Measurements from ENCODE around the gene SPPL2B. TPM values are rescaled to one million over a fixed set of nuclear protein-coding genes. Genes with fewer than 3 reads are reported as not detected.
A peak's percentile ranks its signal among the peaks of the same experiment; 100 is the strongest.
"Not testable (repeated sequence)": the region's sequence is repeated elsewhere in the genome, so short reads cannot be mapped to it uniquely, and the experiment has no call there.

SPPL2B gene, protein sequence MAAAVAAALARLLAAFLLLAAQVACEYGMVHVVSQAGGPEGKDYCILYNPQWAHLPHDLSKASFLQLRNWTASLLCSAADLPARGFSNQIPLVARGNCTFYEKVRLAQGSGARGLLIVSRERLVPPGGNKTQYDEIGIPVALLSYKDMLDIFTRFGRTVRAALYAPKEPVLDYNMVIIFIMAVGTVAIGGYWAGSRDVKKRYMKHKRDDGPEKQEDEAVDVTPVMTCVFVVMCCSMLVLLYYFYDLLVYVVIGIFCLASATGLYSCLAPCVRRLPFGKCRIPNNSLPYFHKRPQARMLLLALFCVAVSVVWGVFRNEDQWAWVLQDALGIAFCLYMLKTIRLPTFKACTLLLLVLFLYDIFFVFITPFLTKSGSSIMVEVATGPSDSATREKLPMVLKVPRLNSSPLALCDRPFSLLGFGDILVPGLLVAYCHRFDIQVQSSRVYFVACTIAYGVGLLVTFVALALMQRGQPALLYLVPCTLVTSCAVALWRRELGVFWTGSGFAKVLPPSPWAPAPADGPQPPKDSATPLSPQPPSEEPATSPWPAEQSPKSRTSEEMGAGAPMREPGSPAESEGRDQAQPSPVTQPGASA
- polyA plus RNA-seq (2013, experiment 1 of 2) = 26.4 TPM
- 25.6 TPM for polyA plus RNA-seq (2013, experiment 2 of 2)

GRCh38 chr19:2328401-2329148 is at the start of gene SPPL2B, which contains the start of gene LSM7:
TSS of gene SPPL2B (plus strand) at chr19:2328684. CDS start at chr19:2328710, 26 bp downstream.
TSS of gene LSM7 (minus strand) at chr19:2328586. CDS start at chr19:2328566, 20 bp downstream.
- peaks cover 22% of the 10 kb centered on the region for H3K4me1 ChIP-seq (ENCODE audit: insufficient read depth, low read length)
- H3K9ac ChIP-seq (ENCODE audit: low read depth, low read length) = peak within 1 kb of the TSS; percentile 87
- peak within 1 kb of the TSS; percentile 82 for H3K4me3 ChIP-seq (ENCODE audit: low read length)
- no peaks in the 10 kb centered on the region for H3K27me3 ChIP-seq (ENCODE audit: insufficient read depth, low read length)
- no peaks in the 10 kb centered on the region for H3K9me3 ChIP-seq (ENCODE audit: insufficient read depth, low read depth, low read length)
- under 1% methylated on average over 89 of the region's 89 CpGs for WGBS
- H3K27ac ChIP-seq (ENCODE audit: low read depth, low read length) = peak within 1 kb of the TSS; percentile 86
- peaks cover 19% of the 10 kb centered on the region for H3K36me3 ChIP-seq (ENCODE audit: insufficient read depth, low read length)

GRCh38 chr19:2280633-2281264 is 47.7 kb upstream of the SPPL2B start:
- no peaks in the 10 kb centered on the region for H3K36me3 ChIP-seq (ENCODE audit: insufficient read depth, low read length)
- no peak overlapping the region for H3K9ac ChIP-seq (ENCODE audit: low read depth, low read length)
- H3K9me3 ChIP-seq (ENCODE audit: insufficient read depth, low read depth, low read length) = no peaks in the 10 kb centered on the region
- no peak overlapping the region for H3K4me3 ChIP-seq (ENCODE audit: low read length)
- 83% methylated on average over 26 of the region's 26 CpGs for WGBS
- peaks cover 19% of the 10 kb centered on the region for H3K27me3 ChIP-seq (ENCODE audit: insufficient read depth, low read length)
- H3K27ac ChIP-seq (ENCODE audit: low read depth, low read length) = no peak overlapping the region
- no peaks in the 10 kb centered on the region for H3K4me1 ChIP-seq (ENCODE audit: insufficient read depth, low read length)

DNA sequence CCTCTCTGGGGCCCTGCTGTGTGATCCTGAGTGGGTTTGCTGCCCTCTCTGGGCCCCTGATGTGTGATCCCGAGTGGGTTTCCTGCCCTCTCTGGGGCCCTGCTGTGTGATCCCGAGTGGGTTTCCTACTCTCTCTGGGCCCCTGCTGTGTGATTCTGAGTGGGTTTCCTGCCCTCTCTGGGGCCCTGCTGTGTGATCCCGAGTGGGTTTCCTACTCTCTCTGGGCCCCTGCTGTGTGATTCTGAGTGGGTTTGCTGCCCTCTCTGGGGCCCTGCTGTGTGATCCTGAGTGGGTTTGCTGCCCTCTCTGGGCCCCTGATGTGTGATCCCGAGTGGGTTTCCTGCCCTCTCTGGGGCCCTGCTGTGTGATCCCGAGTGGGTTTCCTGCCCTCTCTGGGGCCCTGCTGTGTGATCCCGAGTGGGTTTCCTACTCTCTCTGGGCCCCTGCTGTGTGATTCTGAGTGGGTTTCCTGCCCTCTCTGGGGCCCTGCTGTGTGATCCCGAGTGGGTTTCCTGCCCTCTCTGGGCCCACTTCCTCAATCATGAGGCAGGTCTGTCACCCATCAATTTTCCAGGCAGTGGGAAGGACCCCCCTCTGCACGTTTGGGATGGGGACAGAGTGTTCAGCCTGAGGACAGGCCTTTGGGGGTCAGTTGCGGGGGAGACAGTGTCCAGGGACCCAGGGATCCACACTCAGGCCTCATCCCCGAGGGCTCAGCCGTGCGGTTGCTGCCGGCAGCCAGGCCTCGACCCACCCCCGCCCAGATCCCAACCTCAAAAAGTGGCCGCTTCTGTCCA is 47.0 kb upstream of the SPPL2B start:
- not testable (repeated sequence) for H3K9me3 ChIP-seq (ENCODE audit: insufficient read depth, low read depth, low read length); H3K4me1 ChIP-seq (ENCODE audit: insufficient read depth, low read length); H3K27ac ChIP-seq (ENCODE audit: low read depth, low read length); H3K9ac ChIP-seq (ENCODE audit: low read depth, low read length); H3K36me3 ChIP-seq (ENCODE audit: insufficient read depth, low read length)
- H3K27me3 ChIP-seq (ENCODE audit: insufficient read depth, low read length) = peaks cover 24% of the 10 kb centered on the region
- H3K4me3 ChIP-seq (ENCODE audit: low read length) = peak overlapping the region; percentile 52
- 40% methylated on average over 15 of the region's 16 CpGs for WGBS

- peak within 1 kb of the TSS; percentile 52 for H3K4me3 ChIP-seq (ENCODE audit: low read length)
- H3K9me3 ChIP-seq (ENCODE audit: insufficient read depth, low read depth, low read length) = no peaks in the 10 kb centered on the region
- H3K27ac ChIP-seq (ENCODE audit: low read depth, low read length) = no peak within 1 kb of the TSS
- no peak within 1 kb of the TSS for H3K9ac ChIP-seq (ENCODE audit: low read depth, low read length)
- peaks cover 30% of the 10 kb centered on the region for H3K27me3 ChIP-seq (ENCODE audit: insufficient read depth, low read length)
- H3K4me1 ChIP-seq (ENCODE audit: insufficient read depth, low read length) = no peaks in the 10 kb centered on the region
- no peaks in the 10 kb centered on the region for H3K36me3 ChIP-seq (ENCODE audit: insufficient read depth, low read length)
- WGBS = 4% methylated on average over 38 of the region's 41 CpGs
Observed at GRCh38 chr19:2282062-2282861, 46.2 kb upstream of the SPPL2B start, which contains the start of gene PEAK3. TSS of gene PEAK3 (minus strand) at chr19:2282175. CDS start at chr19:2280931, 1,244 bp downstream.

- H3K4me1 ChIP-seq (ENCODE audit: insufficient read depth, low read length) = no peaks in the 10 kb centered on the region
- WGBS = 69% methylated on average over 11 of the region's 11 CpGs
- H3K4me3 ChIP-seq (ENCODE audit: low read length) = 0 out of 2 replicates have a peak overlapping the region, but pooled peaks have one; percentile 52
- no peak overlapping the region for H3K9ac ChIP-seq (ENCODE audit: low read depth, low read length)
- peaks cover 36% of the 10 kb centered on the region for H3K27me3 ChIP-seq (ENCODE audit: insufficient read depth, low read length)
- H3K27ac ChIP-seq (ENCODE audit: low read depth, low read length) = no peak overlapping the region
- H3K36me3 ChIP-seq (ENCODE audit: insufficient read depth, low read length) = no peaks in the 10 kb centered on the region
- no peaks in the 10 kb centered on the region for H3K9me3 ChIP-seq (ENCODE audit: insufficient read depth, low read depth, low read length)
Observed at GRCh38 chr19:2282862-2283237, 45.6 kb upstream of the SPPL2B start.

GRCh38 chr19:2283835-2284507 is 44.5 kb upstream of the SPPL2B start:
- H3K36me3 ChIP-seq (ENCODE audit: insufficient read depth, low read length) = no peaks in the 10 kb centered on the region
- H3K27me3 ChIP-seq (ENCODE audit: insufficient read depth, low read length) = peaks cover 48% of the 10 kb centered on the region
- WGBS = 93% methylated on average over 8 of the region's 8 CpGs
- no peak overlapping the region for H3K27ac ChIP-seq (ENCODE audit: low read depth, low read length)
- no peak overlapping the region for H3K4me3 ChIP-seq (ENCODE audit: low read length)
- H3K4me1 ChIP-seq (ENCODE audit: insufficient read depth, low read length) = no peaks in the 10 kb centered on the region
- H3K9ac ChIP-seq (ENCODE audit: low read depth, low read length) = no peak overlapping the region
- H3K9me3 ChIP-seq (ENCODE audit: insufficient read depth, low read depth, low read length) = no peaks in the 10 kb centered on the region

GRCh38 chr19:2286402-2287140 is 41.9 kb upstream of the SPPL2B start:
- WGBS = 85% methylated on average over 20 of the region's 20 CpGs
- no peak overlapping the region for H3K27ac ChIP-seq (ENCODE audit: low read depth, low read length)
- H3K9me3 ChIP-seq (ENCODE audit: insufficient read depth, low read depth, low read length) = no peaks in the 10 kb centered on the region
- H3K4me3 ChIP-seq (ENCODE audit: low read length) = no peak overlapping the region
- H3K36me3 ChIP-seq (ENCODE audit: insufficient read depth, low read length) = no peaks in the 10 kb centered on the region
- H3K4me1 ChIP-seq (ENCODE audit: insufficient read depth, low read length) = no peaks in the 10 kb centered on the region
- peaks cover 73% of the 10 kb centered on the region for H3K27me3 ChIP-seq (ENCODE audit: insufficient read depth, low read length)
- H3K9ac ChIP-seq (ENCODE audit: low read depth, low read length) = no peak overlapping the region

- H3K4me3 ChIP-seq (ENCODE audit: low read length) = no peak overlapping the region
- H3K9me3 ChIP-seq (ENCODE audit: insufficient read depth, low read depth, low read length) = no peaks in the 10 kb centered on the region
- WGBS = 85% methylated on average over 13 of the region's 13 CpGs
- no peaks in the 10 kb centered on the region for H3K36me3 ChIP-seq (ENCODE audit: insufficient read depth, low read length)
- H3K9ac ChIP-seq (ENCODE audit: low read depth, low read length) = no peak overlapping the region
- H3K27me3 ChIP-seq (ENCODE audit: insufficient read depth, low read length) = peaks cover 73% of the 10 kb centered on the region
- no peaks in the 10 kb centered on the region for H3K4me1 ChIP-seq (ENCODE audit: insufficient read depth, low read length)
- H3K27ac ChIP-seq (ENCODE audit: low read depth, low read length) = no peak overlapping the region
Observed at GRCh38 chr19:2287585-2288337, 40.7 kb upstream of the SPPL2B start.
